Iris pigment epithelial cell (primary cell): ENCODE measurements around the gene RTN1.
"Not testable (repeated sequence)": the region's sequence is repeated elsewhere in the genome, so short reads cannot be mapped to it uniquely, and the experiment has no call there.

Source experiments
- DNase-seq: peaks from one replicate; pipeline ENCODE4 v3.0.0-alpha.2; 2011; ENCODE audit warnings: low read depth

Gene RTN1

GRCh38 chr14:59705245-59705644, 165.3 kb downstream of the RTN1 start:
- DNase-seq, result no peak

- no peak for DNase-seq
Measured at GRCh38 chr14:59704054-59704645, 166.4 kb downstream of the RTN1 start.

GRCh38 chr14:59699442-59699841, 171.1 kb downstream of the RTN1 start:
- DNase-seq, result no peak

GRCh38 chr14:59698793-59699192, 171.8 kb downstream of the RTN1 start:
- DNase-seq, result peak; percentile 88

- DNase-seq, result peak; percentile 36
Measured at GRCh38 chr14:59695198-59695597, 175.4 kb downstream of the RTN1 start.

GRCh38 chr14:59691266-59691665, 179.3 kb downstream of the RTN1 start:
- no peak for DNase-seq

- no peak for DNase-seq
Measured at GRCh38 chr14:59690426-59690825, 180.2 kb downstream of the RTN1 start.

- DNase-seq, result peak; percentile 83
Measured at GRCh38 chr14:59688224-59689170, 182.1 kb downstream of the RTN1 start.

- no peak for DNase-seq
Measured at GRCh38 chr14:59687663-59688062, 182.9 kb downstream of the RTN1 start.

GRCh38 chr14:59679872-59680271, 190.7 kb downstream of the RTN1 start:
- DNase-seq, result peak; percentile 86

GRCh38 chr14:59678352-59678751, 192.2 kb downstream of the RTN1 start:
- DNase-seq, result peak; percentile 61

- DNase-seq, result peak; percentile 88
Measured at GRCh38 chr14:59677771-59678231, 192.8 kb downstream of the RTN1 start.

- no peak for DNase-seq
Measured at GRCh38 chr14:59675394-59675793, 195.2 kb downstream of the RTN1 start.

GRCh38 chr14:59664741-59665140, 205.8 kb downstream of the RTN1 start:
- peak; percentile 6 for DNase-seq

- DNase-seq, result no peak
Measured at GRCh38 chr14:59657769-59658168, 212.8 kb downstream of the RTN1 start.

- DNase-seq, result no peak
Measured at GRCh38 chr14:59656473-59656872, 214.1 kb downstream of the RTN1 start.

- DNase-seq, result not testable (repeated sequence)
Measured at GRCh38 chr14:59654131-59654530, 216.4 kb downstream of the RTN1 start.

GRCh38 chr14:59646832-59647231, 223.7 kb downstream of the RTN1 start:
- not testable (repeated sequence) for DNase-seq

- no peak for DNase-seq
Measured at GRCh38 chr14:59638885-59639284, 231.7 kb downstream of the RTN1 start.

GRCh38 chr14:59634617-59635016, 236.0 kb downstream of the RTN1 start:
- peak; percentile 24 for DNase-seq

- no peak for DNase-seq
Measured at GRCh38 chr14:59633486-59633885, 237.1 kb downstream of the RTN1 start.

- DNase-seq, result peak; percentile 51
Measured at GRCh38 chr14:59632381-59632780, 238.2 kb downstream of the RTN1 start.

GRCh38 chr14:59631237-59631636, 239.3 kb downstream of the RTN1 start:
- DNase-seq, result peak; percentile 21
